H1 (cell line): ENCODE data around the gene BABAM2. TPM values are rescaled to one million over a fixed set of nuclear protein-coding genes. Genes with fewer than 3 reads are reported as not detected.

Experiments used
- CTCF ChIA-PET: fragments of 300-600 bp; sonication (Branson Sonifier 250); formaldehyde crosslinking; loops from one replicate; lab custom pipeline; 2021; ENCODE audit not compliant: partially characterized antibody; lab: Charles Lee
- POLR2A ChIA-PET: fragments of 300-600 bp; sonication (Branson Sonifier 250); formaldehyde crosslinking; loops from one replicate; lab custom pipeline; 2021; ENCODE audit warnings: inconsistent platforms; ENCODE audit not compliant: partially characterized antibody; lab: Charles Lee
- DNase-seq, 2 experiments: peaks; one replicate each; pipeline versions ENCODE4 v3.0.0 to v3.0.0-alpha.2; 2010 to 2022; ENCODE audit warnings: low spot score in 2 of 2, low read depth in 1 of 2, mixed read lengths in 1 of 2
- FAIRE-seq: peaks from 2 replicates; lab custom pipeline; 2011; peaks lifted over from hg19 to GRCh38; lab: Jason Lieb, UNC
- H2AFZ ChIP-seq: 2 replicates; pipeline ENCODE4 v1.8.1; 2012; ENCODE audit warnings: low read length, inconsistent platforms
- H2AK5ac ChIP-seq: 2 replicates; pipeline ENCODE4 v1.6.1; 2013; ENCODE audit warnings: low read depth, low read length
- H2BK120ac ChIP-seq: replicated peaks from 2 replicates; pipeline ENCODE3; 2013; ENCODE audit warnings: low read depth, low read length, inconsistent platforms
- H2BK12ac ChIP-seq: 2 replicates; pipeline ENCODE4 v1.6.1; 2013; ENCODE audit warnings: low read depth, low read length
- H2BK15ac ChIP-seq: 2 replicates; pipeline ENCODE4 v1.6.1; 2013; ENCODE audit warnings: low read length
- H2BK20ac ChIP-seq: 2 replicates; pipeline ENCODE4 v1.6.1; 2013; ENCODE audit warnings: low read length
- H2BK5ac ChIP-seq: 2 replicates; pipeline ENCODE4 v1.6.1; 2013; ENCODE audit warnings: low read depth, low read length
- H3K14ac ChIP-seq: 2 replicates; pipeline ENCODE4 v1.6.1; 2013; ENCODE audit warnings: inconsistent platforms; ENCODE audit not compliant: insufficient read length
- H3K18ac ChIP-seq: 2 replicates; pipeline ENCODE4 v1.6.1; 2013; ENCODE audit warnings: low read length; ENCODE audit errors: extremely low read depth
- H3K23ac ChIP-seq: 2 replicates; pipeline ENCODE4 v1.6.1; 2013; ENCODE audit warnings: inconsistent platforms; ENCODE audit not compliant: insufficient read length
- H3K23me2 ChIP-seq: 2 replicates; pipeline ENCODE4 v1.6.1; 2013; ENCODE audit warnings: low read depth, low read length
- H3K27ac ChIP-seq: 2 replicates; pipeline ENCODE4 v1.6.1; 2011; ENCODE audit warnings: low read depth, low read length, inconsistent platforms
- H3K27me3 ChIP-seq, 4 experiments: replicated peaks in 1 of 4; 1 replicate in 1 of 4; 2 replicates in 3 of 4; pipeline versions ENCODE4 v1.6.1 to v1.8.1; 2011 to 2013; ENCODE audit warnings: low read length in 3 of 4, mild to moderate bottlenecking in 3 of 4, inconsistent platforms in 2 of 4, mixed read lengths in 2 of 4, moderate library complexity in 1 of 4; ENCODE audit not compliant: control insufficient read depth in 3 of 4, insufficient read depth in 3 of 4; ENCODE audit errors: extremely low read depth in 1 of 4
- H3K36me3 ChIP-seq, 4 experiments: 2 replicates each; pipeline versions ENCODE4 v1.6.1 to v1.8.1; 2011 to 2013; ENCODE audit warnings: mild to moderate bottlenecking in 4 of 4, low read length in 3 of 4, moderate library complexity in 2 of 4, control low read depth in 1 of 4, inconsistent platforms in 1 of 4; ENCODE audit not compliant: insufficient read depth in 4 of 4, control insufficient read depth in 2 of 4
- H3K4ac ChIP-seq: replicated peaks from 2 replicates; pipeline ENCODE3; 2013; ENCODE audit warnings: low read length, low read depth, mixed read lengths, inconsistent platforms; ENCODE audit not compliant: insufficient read length
- H3K4me1 ChIP-seq, 4 experiments: replicated peaks in 1 of 4; 1 replicate in 1 of 4; 2 replicates in 3 of 4; pipeline versions ENCODE4 v1.6.1 to v1.8.1; 2011 to 2013; ENCODE audit warnings: low read length in 3 of 4, inconsistent platforms in 2 of 4, mixed read lengths in 1 of 4; ENCODE audit not compliant: insufficient read depth in 4 of 4, control insufficient read depth in 3 of 4
- H3K4me2 ChIP-seq, 2 experiments: 2 replicates each; pipeline versions ENCODE4 v1.6.1 to v1.8.1; 2011 to 2013; ENCODE audit warnings: low read depth in 2 of 2, low read length in 2 of 2, control low read depth in 1 of 2, inconsistent platforms in 1 of 2, mild to moderate bottlenecking in 1 of 2; ENCODE audit not compliant: insufficient read depth in 1 of 2
- H3K4me3 ChIP-seq, 4 experiments: fragments of 200-600, 300-600 bp in 1 of 4; sonication (generic), shearing (Covaris generic), sonication (Bioruptor Twin) in 1 of 4; 2 replicates each; pipeline versions ENCODE4 v1.5.1 to v1.8.1; 2011 to 2016; ENCODE audit warnings: low read length in 4 of 4, low read depth in 3 of 4, control low read depth in 2 of 4, inconsistent platforms in 2 of 4, mild to moderate bottlenecking in 2 of 4, mixed read lengths in 1 of 4, moderate library complexity in 1 of 4; ENCODE audit not compliant: insufficient read depth in 2 of 4; ENCODE audit errors: extremely low read depth in 1 of 4
- H3K56ac ChIP-seq: replicated peaks from 2 replicates; pipeline ENCODE3; 2013; ENCODE audit warnings: low read depth, mild to moderate bottlenecking, mixed read lengths, low read length, inconsistent platforms; ENCODE audit not compliant: insufficient read length
- H3K79me1 ChIP-seq: 2 replicates; pipeline ENCODE4 v1.6.1; 2013; ENCODE audit warnings: low read depth, low read length, control low read depth
- H3K79me2 ChIP-seq, 2 experiments: 2 replicates each; pipeline versions ENCODE4 v1.6.1 to v1.8.1; 2012 to 2013; ENCODE audit warnings: low read length in 2 of 2, mild to moderate bottlenecking in 2 of 2, inconsistent platforms in 1 of 2; ENCODE audit not compliant: insufficient read depth in 2 of 2, control insufficient read depth in 1 of 2
- H3K9ac ChIP-seq, 4 experiments: replicated peaks in 1 of 4; 1 replicate in 1 of 4; 2 replicates in 3 of 4; pipeline versions ENCODE4 v1.6.1 to v1.8.1; 2011 to 2013; ENCODE audit warnings: low read depth in 3 of 4, low read length in 3 of 4, control low read depth in 2 of 4, mild to moderate bottlenecking in 2 of 4, moderate library complexity in 2 of 4, inconsistent platforms in 1 of 4; ENCODE audit errors: extremely low read depth in 1 of 4
- H3K9me3 ChIP-seq, 2 experiments: 2 replicates each; pipeline versions ENCODE4 v1.6.1 to v1.8.1; 2012 to 2013; ENCODE audit warnings: mild to moderate bottlenecking in 2 of 2, moderate library complexity in 2 of 2, control low read depth in 1 of 2, inconsistent platforms in 1 of 2, low read depth in 1 of 2, low read length in 1 of 2, mixed read lengths in 1 of 2; ENCODE audit not compliant: insufficient read depth in 2 of 2
- H4K20me1 ChIP-seq, 2 experiments: replicated peaks in 1 of 2; 2 replicates each; pipeline versions ENCODE3 to v1.8.1; 2011 to 2013; ENCODE audit warnings: inconsistent platforms in 2 of 2, low read length in 2 of 2, mild to moderate bottlenecking in 1 of 2; ENCODE audit not compliant: insufficient read depth in 2 of 2, control insufficient read depth in 1 of 2
- H4K5ac ChIP-seq: 2 replicates; pipeline ENCODE4 v1.6.1; 2013; ENCODE audit warnings: low read length, low read depth, mixed read lengths, inconsistent platforms; ENCODE audit not compliant: insufficient read length
- H4K8ac ChIP-seq: 2 replicates; pipeline ENCODE4 v1.8.0; 2013; ENCODE audit warnings: mild to moderate bottlenecking, moderate library complexity, low read length, inconsistent platforms; ENCODE audit not compliant: insufficient read depth; ENCODE audit errors: extremely low read depth
- H4K91ac ChIP-seq: replicated peaks from 2 replicates; pipeline ENCODE3; 2013; ENCODE audit warnings: low read length, mixed read lengths, inconsistent platforms; ENCODE audit not compliant: insufficient read length
- CEBPB ChIP-seq: IDR thresholded peaks from 2 replicates; pipeline ENCODE4 v1.6.1; 2012; ENCODE audit warnings: low read depth, low read length
- CHD2 ChIP-seq: IDR thresholded peaks from 2 replicates; pipeline ENCODE4 v1.6.1; 2012; ENCODE audit warnings: low read length, improper control_type of control experiment
- CREB1 ChIP-seq: IDR thresholded peaks from 2 replicates; pipeline ENCODE4 v1.6.1; 2012; ENCODE audit warnings: inconsistent platforms
- NANOG ChIP-seq: IDR thresholded peaks from 2 replicates; pipeline ENCODE4 v1.6.1; 2011; ENCODE audit warnings: low read length, low read depth, mild to moderate bottlenecking, inconsistent platforms; ENCODE audit not compliant: insufficient read depth, poor library complexity, severe bottlenecking
- POLR2A ChIP-seq, 2 experiments: IDR thresholded peaks; 1 replicate in 1 of 2; 2 replicates in 1 of 2; pipeline ENCODE4 v1.6.1; 2011; ENCODE audit warnings: low read depth in 2 of 2, low read length in 2 of 2, mild to moderate bottlenecking in 2 of 2; ENCODE audit errors: control extremely low read depth in 1 of 2
- SP4 ChIP-seq: IDR thresholded peaks from 2 replicates; pipeline ENCODE4 v1.6.1; 2012; ENCODE audit warnings: low read length, inconsistent platforms
- WGBS, 2 experiments: shearing (Covaris generic) in 1 of 2; methylation state at CpG; one replicate each; pipeline versions ENCODE4 v1.1.6 to v1.1.7; 2013 to 2015; ENCODE audit warnings: low lambda C conversion rate in 2 of 2, mixed read lengths in 2 of 2, inconsistent platforms in 1 of 2, low coverage in 1 of 2, missing lambda C conversion rate in 1 of 2; ENCODE audit not compliant: insufficient replicate concordance in 2 of 2, insufficient coverage in 1 of 2, insufficient read length in 1 of 2; ENCODE audit errors: extremely low coverage in 1 of 2, missing lambda C conversion rate in 1 of 2; 5-methylcytosine and 5-hydroxymethylcytosine counted together
- polyA plus RNA-seq, 7 experiments: library from polyadenylated mRNA; depleted of rRNA in 3 of 7; stranded (reverse) in 5 of 7; unstranded in 2 of 7; fragments of >200 nt in 5 of 7; fragments of 200-250 nt in 2 of 7; gene quantifications; 1 replicate in 5 of 7; 2 replicates in 1 of 7; 4 replicates in 1 of 7; pipeline versions ENCODE4 v1.2.1 to v1.2.3, GENCODE V29; 2011 to 2013; ENCODE audit warnings: missing spikeins in 2 of 7, mixed read lengths in 2 of 7
- total RNA-seq: library from RNA; stranded (reverse); fragmentation: NEBNext Ultra II Directional; extraction: Animal tissue kit (Norgen Biotek cat#: 25700); gene quantifications from 2 replicates; pipeline ENCODE4 v1.2.1, GENCODE V29; 2021

The BABAM2 gene
- total and polyA plus RNA-seq, 2 of the 8 experiments (the other 6 are each of a cell fraction or from before 2014, with no cell fraction given): 15.8 to 20.9 TPM

DNA sequence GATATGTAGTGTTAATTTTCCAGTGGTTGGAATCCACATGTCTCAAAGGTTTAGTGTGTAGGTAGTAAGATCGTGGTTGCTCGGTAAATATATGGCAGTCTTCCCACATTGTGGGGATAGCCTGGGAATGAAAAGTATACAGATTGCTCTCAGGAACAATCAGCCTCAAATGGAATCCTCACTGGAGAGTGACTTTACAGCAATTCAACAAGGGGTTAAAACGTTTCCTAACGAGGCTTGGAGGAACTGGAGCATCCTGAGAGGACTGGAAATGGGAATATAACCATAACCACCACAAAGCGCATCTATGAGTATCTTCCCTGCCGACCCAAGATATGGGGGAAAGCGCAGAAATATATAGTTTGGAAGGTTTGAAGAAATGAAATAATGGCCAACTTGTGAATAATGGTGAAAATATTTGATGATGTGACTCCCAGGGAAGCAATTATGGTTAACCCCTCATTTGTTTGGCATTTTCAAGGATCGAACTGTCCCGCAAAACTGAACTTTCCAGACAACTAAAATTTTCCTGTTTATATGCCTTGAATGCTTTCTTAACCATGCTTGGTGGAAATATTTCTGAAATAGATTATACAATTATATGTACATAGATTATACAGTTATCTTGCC, 401.4 kb downstream of the BABAM2 start:
- Histone ChIP-seq H2BK15ac (no peak overlapping the region), H4K91ac (no peak overlapping the region), H4K20me1 (no peaks in the 10 kb centered on the region), H3K56ac (no peak overlapping the region), H3K14ac (no peak overlapping the region), H2BK120ac (no peak overlapping the region), H3K79me2 (no peaks in the 10 kb centered on the region), H2BK20ac (no peak overlapping the region), H3K4ac (no peak overlapping the region), H4K8ac (no peak overlapping the region), H3K9ac (no peak overlapping the region), H3K4me1 (no peaks in the 10 kb centered on the region), H2AK5ac (no peak overlapping the region), H3K23me2 (no peaks in the 10 kb centered on the region), H3K9me3 (no peaks in the 10 kb centered on the region), H3K18ac (no peak overlapping the region), H2BK12ac (no peak overlapping the region), H2AFZ (no peak overlapping the region), H3K23ac (no peak overlapping the region), H3K79me1 (no peaks in the 10 kb centered on the region), H3K27me3 (no peaks in the 10 kb centered on the region), H3K4me2 (no peak overlapping the region), H3K27ac (no peak overlapping the region), H2BK5ac (no peak overlapping the region), H3K4me3 (no peak overlapping the region), H3K36me3 (no peaks in the 10 kb centered on the region), H4K5ac (no peak overlapping the region)
- DNase-seq: no peak
- no peak for FAIRE-seq
- 92% methylated on average over 9 of the region's 9 CpGs; no CpG with 5 or more reads in 1 of the 2 experiments for WGBS, 2 experiments
- POLR2A ChIA-PET: interaction anchor here (0.5 kb wide), 1 partner anchor 545 kb away, joined by 3 read pairs; no protein-coding TSS in a partner anchor
- CTCF ChIA-PET: no interaction called here
- TF ChIP-seq POLR2A (IDR thresholded peaks at IDR 0.05; ENCODE audit: control extremely low read depth in 1 of 2, low read depth in 2 of 2, low read length in 2 of 2): no peak
- no peak for TF ChIP-seq CREB1
- TF ChIP-seq SP4: no peak
- TF ChIP-seq NANOG: no peak
- no peak for TF ChIP-seq CHD2
- TF ChIP-seq CEBPB: no peak
